ENCODE results near the gene SMIM21.

SMIM21 gene

DNA sequence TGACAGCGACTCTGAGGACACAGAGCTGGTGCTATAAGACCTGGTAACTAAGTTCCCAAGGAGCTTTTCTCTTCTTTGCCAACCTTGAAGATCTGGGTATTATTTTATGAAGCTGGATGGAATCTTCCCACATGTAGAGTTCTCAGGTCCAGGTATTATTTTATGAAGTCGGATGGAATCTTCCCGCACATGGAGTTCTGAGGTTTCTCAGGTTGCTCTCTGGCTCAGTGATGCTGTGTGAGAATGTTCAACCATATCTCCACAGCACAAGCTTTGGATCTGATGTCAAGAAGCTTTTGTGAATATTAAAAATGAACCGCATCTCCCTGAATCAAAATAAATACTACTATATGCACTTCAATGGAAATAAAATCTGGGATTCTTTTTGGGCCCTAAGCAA is at the start of gene SMIM21:
Gene SMIM21 (minus strand): TSS at position 101 of the 400 bp plus-strand sequence. CDS start 140 bp downstream, outside the sequence.
- DNase-seq (ENCODE audit: low spot score) = no peak

DNA sequence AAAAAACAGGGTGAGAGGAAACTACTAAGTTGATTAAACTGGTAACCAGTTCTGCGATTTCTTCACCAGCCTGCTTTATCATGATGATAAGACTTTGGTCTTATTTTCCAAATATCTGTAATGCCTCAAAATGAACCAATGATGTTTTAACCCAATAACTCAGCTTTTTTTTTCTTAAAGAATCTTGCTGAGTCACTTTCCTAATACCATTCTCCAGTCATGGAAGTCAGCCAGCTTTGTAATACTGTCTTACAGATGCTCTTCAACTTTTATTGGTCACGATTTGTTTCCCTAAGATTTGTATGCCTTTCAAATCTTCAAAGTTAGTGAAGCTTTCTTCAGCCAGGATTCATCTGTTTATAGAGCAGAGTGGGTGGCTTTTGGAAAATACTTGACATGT is 47.7 kb upstream of the SMIM21 start:
- DNase-seq (ENCODE audit: low spot score) = no peak

DNA sequence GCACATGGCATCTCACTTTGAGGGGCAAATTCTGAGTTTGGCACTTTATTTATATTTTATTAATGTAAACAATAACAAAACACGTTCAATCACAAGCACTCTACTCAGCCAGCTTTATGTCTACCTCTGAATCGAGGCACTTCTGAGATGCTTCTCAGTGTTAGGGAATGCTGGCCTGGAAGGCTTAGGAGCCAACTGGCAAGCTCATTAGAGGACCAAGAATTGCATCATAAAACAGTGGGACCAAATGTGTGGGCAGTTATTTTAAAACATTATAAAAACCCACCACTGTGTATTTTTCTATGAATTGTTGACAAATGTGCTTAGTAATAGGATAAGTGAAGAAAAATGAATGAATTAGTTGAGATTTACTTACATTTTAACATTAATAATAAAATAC is 46.8 kb upstream of the SMIM21 start:
- no peak for DNase-seq (ENCODE audit: low spot score)

DNA sequence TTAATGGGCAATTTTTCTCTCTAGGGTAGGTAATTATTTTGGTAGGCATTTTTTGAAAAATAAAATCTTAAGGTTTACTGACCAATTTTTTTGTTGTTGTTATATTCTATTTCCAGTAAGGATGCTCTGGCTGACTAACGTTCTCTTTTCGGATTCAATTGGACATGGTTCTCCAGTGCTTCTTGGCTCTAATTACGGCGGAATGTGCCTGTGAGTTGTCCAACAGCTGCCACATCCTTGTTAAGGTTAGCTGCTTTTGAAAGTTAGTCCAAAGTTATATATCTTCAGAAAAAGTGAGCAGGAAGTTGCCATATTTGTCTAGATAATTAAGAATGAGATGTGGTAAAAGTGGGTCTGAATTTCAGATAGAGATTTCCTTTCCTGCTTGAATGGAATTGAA is 45.8 kb upstream of the SMIM21 start:
- no peak for DNase-seq (ENCODE audit: low spot score)

DNA sequence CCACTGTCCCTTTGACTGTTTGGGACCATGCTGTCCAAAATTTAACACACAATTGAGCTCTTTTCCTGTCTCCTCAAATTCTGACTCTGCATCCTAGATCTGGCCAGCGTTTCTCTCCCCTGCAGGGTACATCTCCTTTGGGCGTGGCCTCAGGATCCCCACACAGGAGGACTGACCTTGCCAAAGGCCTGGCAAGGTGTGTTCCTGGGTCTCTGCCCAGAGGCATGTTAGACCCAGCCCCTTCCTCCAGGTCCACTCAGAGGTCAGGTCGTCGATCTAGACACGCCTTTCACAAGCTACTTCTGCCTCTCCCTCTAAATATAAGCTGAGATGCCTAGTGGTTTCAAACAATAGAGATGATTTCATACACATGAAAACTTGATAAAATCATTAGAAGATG is 45.4 kb upstream of the SMIM21 start:
- DNase-seq (ENCODE audit: low spot score) = no peak

DNA sequence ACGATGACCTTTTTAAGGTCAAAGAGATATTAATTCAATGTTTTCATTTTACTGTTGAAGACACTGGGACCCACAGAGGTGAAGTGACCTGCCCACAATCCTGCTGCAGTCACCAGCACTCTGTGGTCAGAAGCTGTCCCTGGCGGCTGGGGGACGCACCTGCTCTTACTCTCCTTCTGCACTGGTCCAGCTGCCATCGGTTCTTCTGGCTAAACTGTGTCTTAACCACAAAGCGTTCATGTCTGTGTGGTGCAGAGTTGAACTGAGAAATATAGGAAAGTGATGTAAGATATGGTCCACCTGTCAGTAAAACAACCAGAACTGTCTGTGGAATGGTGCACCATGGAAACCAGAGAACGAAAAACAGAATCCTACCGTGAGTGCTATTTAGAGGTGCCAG is 44.9 kb upstream of the SMIM21 start:
- DNase-seq (ENCODE audit: low spot score) = no peak

DNA sequence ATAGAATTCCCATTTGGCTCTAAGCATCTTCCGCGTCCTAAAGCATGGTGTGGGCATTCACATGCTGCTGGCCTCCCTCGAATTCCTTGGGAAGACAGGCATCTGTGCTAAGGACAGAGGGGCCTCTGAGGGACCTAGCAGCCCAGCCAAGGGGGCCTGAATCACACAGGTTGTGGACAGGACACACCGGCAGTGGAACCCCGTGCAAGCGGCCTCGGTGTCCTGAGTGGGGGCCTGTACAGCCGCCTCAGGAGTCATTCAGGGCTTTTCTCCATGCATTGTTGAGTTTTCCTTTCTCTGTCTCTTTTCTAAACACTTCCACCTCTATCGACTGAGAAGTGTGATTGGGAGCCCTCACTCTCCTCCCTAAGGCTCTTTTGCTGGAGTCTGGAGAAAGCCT is 44.3 kb upstream of the SMIM21 start:
- no peak for DNase-seq (ENCODE audit: low spot score)

DNA sequence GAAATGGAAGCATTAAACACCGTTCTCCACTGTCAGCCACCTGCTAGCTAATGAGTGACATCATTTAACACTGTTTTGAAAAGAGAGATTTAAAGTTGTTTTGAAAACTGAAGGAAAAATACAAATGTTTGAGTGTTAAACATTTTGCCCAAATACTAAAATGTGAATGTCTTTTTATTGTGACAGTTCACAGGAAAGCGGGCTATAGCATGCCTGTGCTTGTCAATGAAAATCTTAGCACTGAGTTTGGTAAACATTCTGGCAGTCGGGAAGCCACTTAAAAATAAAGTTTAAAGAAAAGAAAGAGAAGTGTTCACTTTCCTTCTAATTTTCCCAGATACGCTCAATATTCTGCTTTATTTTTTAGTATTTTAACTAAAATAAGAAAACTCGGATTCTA is 40.3 kb upstream of the SMIM21 start:
- no peak for DNase-seq (ENCODE audit: low spot score)

DNA sequence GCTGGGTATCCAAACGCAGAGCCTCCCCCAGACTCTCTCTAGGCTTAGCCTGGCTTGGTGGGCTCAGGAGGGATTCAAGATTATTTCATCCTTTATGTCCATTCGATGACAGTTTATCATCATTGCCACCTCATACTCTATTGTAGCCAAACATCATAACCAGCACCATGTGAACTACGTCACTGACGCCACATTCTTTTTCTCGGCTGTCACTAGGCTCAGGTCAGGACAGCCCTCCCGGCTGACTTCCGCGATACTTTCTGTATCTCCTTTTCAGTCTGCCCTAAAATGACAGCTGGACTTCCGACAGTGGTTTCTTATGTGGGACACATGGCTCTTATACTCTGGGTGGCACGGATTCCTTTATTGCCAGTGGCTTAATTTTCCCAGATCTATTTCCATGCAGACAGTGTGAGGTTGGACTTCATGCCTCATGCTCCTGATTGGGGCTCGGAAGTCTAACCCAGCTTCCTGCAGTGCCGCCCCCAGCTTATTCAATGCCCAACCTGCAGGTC is 39.8 kb upstream of the SMIM21 start:
- no peak for DNase-seq (ENCODE audit: low spot score)

DNA sequence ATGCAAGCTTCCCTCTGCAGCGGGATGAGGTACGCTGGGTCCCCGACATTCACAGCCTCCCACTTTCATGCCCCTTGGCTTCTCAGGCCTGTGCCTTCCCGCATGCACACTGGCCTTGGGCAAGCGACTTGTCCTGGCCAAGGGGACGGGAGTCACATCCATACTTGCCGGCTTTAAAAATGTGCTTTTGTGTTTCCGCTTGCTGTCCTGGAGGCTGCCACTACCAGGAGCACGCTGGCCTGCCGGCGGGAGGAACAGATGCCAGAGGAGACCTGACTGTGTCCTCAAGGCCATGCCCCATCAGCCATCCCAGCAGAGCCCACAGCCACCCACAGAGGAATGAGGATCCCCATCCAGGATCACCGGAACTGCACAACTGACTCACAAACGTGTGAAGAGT is 36.9 kb upstream of the SMIM21 start:
- no peak for DNase-seq (ENCODE audit: low spot score)

DNA sequence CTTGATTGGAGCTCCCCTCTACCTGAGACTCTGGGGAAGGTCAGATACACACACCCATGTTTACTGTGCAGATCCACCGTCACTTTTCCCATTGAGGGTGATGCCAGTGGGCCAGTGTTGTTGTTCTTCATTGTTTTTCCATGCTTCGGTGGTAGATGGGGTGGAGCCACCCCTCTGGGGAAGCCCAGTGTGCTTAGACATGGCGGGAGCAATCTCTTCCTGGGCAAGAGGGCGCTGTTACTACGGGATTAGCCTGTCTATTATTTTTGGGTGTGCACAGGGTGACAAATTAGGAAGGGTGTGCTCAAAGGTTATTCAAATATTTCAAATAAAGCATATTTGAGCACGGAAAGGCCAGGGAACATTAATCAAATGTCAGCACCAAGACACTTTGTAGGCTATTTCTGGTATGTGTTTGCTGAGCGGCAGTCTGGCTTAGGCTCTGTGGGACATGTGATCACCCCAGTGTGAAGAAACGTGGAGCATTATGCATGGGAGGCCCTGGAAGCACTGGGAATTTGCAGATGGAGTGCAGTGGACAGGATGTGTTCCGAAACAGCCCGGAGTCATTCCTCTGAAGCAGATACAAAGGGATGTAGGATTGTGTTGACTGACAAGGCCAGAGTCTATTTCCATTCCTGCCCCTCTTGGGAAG is 34.8 kb upstream of the SMIM21 start:
- DNase-seq (ENCODE audit: low spot score) = no peak

DNA sequence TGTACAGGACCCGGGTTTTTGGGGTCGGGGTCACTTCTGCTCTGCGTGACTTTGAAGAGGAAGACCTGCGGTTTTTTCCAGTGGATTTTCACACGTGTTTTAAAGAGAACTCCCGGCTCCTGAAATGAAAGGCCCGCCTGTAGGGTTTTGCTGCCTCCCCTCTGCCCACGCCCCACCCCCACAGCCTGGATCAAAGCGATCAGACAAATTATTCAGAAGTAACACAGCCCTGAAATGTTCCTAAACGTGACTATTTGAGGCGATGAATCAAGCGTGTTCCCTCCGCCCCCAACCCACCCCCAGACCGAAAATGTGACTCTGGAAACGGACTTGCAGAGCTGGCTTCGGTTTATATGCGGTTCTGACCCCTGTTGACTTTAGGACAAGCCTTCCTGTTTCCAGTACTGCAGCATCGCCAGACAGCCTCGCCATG is 28.7 kb upstream of the SMIM21 start:
- no peak for DNase-seq (ENCODE audit: low spot score)

DNA sequence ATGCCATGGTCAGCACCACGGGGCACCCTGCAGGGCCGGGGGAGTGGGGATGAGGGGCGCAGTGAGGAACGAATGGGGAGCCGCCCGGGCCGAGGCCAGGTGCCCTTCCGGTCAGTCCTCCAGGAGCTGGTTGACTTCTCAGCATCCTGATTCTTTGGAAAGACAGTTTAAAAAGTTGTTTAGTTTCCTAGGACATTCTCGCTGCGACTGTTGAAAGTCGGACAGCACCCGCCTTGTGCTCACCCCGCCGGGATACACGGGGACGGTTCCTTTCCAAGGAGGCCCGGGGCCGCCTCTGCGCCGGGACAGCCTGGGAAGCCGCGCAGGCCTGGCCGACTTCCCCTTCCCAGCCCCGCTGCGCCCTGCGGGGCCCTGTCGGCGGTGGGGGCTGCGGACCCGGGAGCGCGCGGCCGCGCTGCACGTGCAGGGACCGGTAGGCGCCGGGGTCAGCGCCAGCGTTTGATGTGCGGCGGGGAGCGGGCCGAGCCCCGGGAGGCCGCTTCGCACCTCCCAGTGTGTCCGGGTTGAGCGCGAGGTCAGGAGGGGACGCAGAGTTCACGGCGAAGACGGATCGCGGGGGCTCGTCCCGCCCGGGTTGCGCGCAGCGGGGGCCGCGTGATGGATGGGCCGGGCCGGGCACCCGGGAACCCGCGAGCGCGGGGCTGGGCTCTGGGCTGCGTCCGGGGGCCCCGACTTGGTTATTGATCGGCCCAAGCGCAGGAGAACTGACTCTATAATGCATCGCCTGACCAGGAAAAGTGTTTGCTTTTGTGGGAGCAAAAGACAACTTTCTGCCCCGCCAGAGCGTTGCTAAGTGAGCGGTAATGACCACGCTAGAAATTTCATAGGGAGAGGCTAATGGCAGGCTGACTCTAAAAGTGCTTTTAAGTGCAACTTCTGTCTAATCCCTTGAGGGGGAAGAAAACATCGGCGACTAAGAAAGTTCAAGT is 28.0 kb upstream of the SMIM21 start:
- DNase-seq (ENCODE audit: low spot score) = no peak

DNA sequence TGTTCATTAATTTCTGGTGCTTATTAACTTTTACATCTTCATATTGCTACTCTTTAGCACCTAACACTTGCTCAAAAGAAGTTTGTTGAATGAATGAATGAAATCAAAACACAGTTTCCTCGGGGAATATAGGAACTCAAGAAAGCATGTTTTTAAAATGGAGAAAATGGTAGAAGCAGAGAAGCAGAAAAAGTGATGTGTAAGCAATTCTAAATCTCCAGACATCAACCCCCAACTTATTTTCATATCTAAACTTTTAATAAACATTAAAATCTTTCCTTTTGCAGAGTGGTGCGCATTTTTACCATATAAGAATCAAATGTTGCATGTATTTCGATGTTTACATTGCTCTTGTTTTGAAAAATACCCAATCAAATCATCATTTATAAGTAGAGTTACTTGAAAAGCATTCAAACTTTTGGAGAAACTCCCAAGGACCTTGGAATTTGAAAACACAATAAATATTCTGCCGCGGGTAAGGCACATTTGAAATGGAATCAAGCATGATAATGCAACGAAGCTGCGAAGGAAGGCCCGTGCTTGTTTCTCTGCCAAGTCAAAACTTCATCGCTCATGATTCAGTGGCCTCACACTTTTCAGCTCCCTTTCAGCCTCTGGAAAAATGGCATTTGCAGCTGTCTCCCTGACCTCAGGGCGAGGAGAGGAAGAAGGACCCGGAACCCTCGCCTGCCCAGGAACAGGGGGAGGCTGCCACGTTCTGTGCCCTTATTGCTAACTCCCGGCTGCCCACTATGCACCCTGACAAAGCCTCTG is 26.7 kb upstream of the SMIM21 start:
- DNase-seq (ENCODE audit: low spot score) = no peak

DNA sequence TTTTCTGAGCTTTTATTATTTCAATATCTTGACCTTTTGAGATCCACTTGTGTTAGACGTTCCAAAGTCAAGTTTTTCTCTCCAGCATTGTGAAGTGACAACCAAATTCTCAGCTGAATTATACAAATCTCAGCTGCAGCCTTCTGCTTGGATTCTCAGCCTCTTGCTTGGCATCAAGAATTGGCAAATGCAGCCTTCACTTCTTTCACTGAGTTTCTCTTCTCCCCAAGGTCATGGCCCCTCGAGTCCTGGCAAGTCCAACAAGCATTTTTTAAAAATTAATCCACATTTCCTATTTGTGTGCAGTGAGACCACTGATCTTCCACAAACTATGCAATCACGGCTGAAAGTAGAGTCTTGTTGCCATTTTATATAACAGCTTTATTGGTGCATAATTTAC is 23.4 kb upstream of the SMIM21 start:
- no peak for DNase-seq (ENCODE audit: low spot score)

DNA sequence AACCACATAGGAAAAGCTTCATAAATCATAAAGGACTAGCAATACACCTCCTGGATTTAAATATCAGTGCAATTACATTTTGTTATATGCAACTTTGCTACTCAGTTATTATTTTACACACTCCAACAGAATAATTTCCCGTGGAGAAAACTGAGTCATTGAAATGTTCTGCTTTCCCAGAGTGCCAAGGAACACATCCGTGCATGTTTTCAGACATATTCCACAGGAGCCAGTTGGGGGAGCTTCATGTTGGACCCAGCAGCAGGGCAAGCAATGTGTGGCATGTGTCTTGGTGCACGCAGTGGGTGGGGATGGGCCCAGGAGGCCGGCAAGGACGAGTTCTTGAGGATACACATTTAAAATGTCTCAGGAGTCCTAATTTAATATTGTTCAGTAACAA is 14.4 kb upstream of the SMIM21 start:
- DNase-seq (ENCODE audit: low spot score) = no peak

DNA sequence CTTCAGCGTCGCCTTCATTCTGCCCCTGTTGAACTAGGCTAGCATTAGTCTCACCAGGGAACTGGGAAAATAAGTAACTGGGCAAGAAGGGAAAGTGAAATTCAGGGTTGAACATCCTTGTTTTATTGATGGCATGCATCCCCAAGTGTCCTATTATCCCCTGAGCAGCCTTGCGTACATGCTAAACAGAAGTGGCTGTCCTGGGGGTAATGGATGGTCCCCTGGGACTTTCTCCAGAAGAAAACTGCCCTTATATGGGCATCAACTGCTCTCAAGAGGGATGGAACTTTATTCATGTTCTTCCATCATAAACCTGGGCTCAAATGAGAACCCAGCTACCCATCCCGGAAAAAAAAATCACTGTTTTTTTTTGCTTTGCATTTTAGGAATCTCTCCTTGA is 11.8 kb upstream of the SMIM21 start:
- DNase-seq (ENCODE audit: low spot score) = no peak

DNA sequence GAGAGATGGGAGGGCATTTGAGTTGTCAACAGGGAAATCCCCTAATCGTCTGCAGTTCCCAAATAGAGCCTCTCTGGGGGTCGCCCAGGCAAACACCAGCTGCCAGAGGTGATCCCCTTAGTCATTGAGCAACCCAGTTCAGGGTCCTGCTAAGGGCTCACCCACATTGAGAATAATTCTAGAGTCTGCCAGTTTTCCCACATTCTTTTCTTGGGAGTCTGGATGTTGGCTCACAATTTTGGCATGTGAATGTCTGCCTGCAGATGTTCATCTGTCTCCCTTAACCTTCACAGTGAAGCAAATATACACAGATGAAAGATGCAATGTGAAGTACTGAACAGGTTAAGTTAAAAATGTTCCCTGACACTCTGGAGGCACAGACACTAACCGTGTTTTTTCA is 11.4 kb upstream of the SMIM21 start:
- no peak for DNase-seq (ENCODE audit: low spot score)

DNA sequence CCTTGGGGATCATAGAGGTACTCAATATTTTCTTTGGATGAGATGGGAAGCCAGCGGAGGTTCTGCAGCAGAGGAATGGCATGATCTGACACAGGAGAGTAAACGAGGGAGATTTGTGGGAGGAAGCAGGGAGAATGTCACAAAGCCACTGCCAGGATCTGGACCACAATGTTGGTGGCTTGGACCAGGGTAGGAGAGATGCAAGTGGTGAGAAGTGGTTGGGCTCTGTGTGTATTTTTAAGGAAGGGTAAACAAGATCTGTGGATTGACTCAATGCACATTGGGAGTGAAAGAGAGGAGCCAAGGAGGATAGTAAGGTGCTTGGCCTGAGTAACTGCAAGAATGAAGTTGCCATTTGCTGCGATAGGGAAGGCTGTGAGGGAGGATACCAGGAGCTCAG is 10.5 kb upstream of the SMIM21 start:
- DNase-seq (ENCODE audit: low spot score) = no peak

DNA sequence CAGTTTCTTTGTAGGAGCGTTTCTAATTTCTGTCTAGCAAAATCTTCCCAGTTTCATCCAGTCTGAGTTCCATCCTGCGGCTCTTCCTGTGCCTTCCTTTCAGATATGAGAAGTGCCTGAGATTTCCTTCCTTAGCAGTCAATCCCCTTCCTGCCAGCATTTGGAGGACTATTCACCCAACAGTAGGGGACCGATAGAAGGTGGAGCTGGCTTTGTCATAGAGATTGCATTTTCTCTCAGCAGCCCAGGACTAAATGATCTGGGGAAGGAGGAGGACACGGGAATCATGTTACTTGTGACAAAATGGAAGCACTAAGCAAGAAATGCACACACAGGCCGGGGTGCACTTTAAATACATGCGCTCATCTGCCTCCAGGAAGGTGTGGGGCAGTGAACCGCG is 5.6 kb upstream of the SMIM21 start:
- no peak for DNase-seq (ENCODE audit: low spot score)

DNA sequence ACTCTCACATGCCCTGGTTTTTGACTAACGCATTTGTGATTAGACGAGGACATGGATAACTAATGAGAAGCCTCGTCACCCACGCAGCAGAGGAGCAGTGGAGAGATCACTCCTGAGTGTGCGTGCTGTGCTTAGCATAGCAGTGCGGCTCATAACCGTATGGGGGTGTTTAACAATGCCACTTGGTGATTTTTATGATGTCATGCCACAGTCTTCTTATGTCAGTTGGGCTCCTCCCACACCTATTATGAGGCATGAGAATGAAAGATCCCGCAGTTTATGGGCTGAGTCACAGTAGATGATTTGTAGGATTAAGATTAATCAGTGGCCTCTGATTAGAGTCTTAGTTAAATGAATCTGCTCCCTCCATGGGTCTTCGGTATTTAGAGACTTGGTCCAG is 2.5 kb upstream of the SMIM21 start:
- no peak for DNase-seq (ENCODE audit: low spot score)

DNA sequence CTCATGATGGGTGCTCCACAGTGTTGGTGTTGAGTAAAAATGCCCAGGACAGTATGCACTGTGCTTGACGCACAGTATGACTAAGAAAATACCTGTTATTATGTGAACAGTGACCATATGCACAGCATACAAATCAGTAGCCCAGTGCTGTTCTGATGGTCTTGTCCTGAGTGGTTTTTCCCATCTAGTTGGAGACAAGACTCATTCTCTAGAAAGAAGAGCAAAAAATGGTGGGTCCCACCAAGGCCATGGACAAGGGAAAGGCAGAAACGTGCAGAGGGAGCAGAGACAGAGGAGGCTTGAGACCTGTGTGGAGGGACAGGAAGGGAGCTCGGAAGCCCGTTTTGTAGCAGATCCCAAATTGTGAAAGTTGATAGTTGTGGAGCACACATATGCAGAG is 987 bp upstream of the SMIM21 start:
- no peak for DNase-seq (ENCODE audit: low spot score)

Data from RKO (cell line).